ENCODE results near the gene SORCS3.

SORCS3 gene

GRCh38 chr10:104646146-104646545 lies 5.1 kb downstream of the SORCS3 start:
- no peak for DNase-seq (ENCODE audit: low read depth in 2 of 2)

DNA sequence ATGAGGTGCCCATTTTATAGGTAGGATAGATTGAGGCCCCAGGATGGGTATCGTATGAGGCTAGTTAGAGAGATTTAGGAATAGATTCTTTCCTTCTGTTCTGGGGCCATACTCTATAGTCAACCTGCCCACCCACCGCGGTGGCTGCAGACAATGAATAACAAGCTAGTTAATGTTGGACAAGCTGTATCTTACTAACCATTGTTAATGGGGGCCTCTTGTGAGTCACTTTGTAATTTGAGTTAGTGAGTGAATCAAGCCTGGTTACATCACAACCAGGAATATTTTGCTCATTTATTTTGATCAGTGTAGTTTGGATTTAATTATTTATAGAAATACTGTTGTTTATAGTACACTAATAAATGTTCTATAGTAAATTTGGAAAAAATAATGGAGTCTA lies 7.3 kb downstream of the SORCS3 start:
- DNase-seq (ENCODE audit: low read depth in 2 of 2), result no peak

DNA sequence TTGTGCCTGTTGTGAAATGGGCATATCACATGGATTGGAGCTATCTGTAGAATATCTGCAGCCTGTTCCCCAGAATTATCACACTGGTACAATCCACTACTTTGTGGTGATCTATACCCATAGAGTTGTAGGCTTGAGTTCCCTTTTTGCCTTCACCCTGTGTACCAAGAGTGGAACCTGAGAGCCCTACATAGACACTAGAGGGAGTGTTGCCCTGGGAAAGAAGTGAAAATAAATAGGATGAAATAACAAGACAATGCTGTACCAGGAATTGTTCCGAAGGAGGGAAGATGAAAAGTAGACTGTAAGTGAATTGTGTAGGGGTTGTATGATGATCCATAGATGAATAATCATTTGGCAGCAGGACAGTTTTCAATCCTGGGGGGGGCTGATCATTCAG lies 9.0 kb downstream of the SORCS3 start:
- no peak for DNase-seq (ENCODE audit: low read depth in 2 of 2)

- DNase-seq (ENCODE audit: low read depth in 2 of 2), result no peak
These were observed 9.7 kb downstream of the SORCS3 start for GRCh38 chr10:104650635-104651331.

DNA sequence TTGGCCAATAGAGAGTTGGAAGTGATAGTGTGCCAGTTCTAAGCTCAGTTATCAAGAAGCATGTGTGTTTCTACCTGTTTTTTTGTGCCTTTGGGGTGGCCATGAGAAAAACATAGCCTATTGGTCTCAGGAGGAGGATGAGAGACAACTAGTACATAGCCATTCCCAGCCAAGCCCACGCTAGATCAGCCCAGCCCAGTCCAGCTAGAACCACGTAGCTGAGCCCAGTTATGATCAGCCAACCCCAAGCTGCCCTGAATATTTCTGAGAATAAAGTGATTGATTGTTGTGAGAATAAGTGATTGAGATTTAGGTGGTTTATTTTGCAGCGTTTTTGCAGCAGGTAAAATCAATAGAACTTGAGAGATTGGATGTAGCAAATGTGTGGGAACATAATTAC lies 15.9 kb downstream of the SORCS3 start:
- no peak for DNase-seq (ENCODE audit: low read depth in 2 of 2)

DNA sequence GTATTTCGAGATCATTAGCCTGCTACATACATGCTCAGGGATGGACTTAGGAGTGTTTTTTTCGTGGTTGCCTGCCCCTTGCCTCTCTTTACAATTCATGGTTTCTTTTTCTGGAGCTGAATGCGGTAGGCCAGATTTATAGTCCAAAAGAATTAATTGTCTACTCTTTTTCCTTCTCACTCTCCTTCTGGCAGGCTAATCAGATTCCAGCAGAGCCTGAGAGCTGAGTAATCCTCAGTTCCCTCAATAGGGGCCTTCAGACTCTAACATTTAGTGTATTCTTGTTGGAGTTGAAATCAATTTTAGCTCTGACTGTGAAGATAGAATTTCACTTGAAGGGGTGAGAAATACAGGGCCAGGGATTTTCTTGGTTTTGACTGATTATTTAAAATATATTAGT lies 16.4 kb downstream of the SORCS3 start:
- DNase-seq (ENCODE audit: low read depth in 2 of 2), result no peak

DNA sequence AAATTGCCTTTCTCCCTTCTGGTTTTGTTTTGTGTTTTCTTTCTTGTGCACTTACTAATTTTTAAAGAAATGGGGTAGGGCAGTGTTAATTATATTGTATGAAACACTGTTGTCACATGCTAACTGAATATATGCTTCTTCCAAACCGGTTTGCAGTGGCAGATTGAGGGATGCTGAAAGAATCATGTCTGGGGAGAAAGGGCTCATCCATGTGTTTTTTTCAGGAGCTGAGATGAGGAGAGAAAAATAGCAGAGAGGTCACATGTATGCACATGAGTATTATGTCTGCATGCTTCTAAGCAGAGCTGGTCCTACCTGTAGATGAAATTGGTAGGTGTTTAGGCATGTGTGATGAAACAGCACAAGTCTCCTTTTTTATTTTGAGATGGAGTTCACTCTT lies 17.0 kb downstream of the SORCS3 start:
- DNase-seq (ENCODE audit: low read depth in 2 of 2), result no peak

DNA sequence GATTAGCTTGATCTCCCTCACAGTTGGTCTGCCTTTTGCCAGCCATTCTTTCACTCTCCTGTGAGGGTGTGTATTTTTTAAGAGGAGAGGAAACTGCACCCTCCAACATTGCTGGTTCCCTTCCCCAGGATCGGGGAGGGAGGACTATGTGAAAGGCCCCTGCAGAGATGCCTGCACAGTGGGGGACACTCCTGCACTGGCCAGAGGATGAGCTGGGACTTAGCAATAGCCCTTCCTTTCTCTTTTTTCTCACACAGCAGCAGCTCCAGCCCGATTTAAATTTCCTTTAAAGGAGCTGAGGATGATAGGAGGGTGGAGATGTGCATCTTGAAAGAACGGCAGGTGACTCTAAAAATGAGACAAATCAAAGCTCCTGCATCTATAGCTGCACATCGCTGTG lies 18.7 kb downstream of the SORCS3 start:
- DNase-seq (ENCODE audit: low read depth in 2 of 2), result no peak

DNA sequence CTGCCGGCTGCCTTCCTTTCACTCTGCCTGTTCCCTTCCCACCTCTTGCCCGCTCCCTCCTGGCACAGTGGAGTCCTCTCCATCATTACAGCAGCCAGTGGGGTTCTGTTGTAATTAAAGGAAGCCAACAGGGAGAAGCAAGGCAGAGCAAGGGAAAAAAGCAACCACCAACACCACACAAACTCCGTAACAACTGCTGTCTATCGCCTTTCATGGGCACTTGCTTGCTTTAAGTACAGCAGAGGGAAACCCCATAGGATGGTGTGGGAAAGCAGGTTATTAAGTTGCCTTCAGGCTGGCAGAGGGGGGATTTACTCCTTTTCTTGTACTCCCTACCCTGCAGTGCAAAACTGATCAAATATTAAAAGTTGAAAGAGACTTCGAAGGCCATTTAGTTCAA lies 22.0 kb downstream of the SORCS3 start:
- DNase-seq (ENCODE audit: low read depth in 2 of 2), result no peak

DNA sequence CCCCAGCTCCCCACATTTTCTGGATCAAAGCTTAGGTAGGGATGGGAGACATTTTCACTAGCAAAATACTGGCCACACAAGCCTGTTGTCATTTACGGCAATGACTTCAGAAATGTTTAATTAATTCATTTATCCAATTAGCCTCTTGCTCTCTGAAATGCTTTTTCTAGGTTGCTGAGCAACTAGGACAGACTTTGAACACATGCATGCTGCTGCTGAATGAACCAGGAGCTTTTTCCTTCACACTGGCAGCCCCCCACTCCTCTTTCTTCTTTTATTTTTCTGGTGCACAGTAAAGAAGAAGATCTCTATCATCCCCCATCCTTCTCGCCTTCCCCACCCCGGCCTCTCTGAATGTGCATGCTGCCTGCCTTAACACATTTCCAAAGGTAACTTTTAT lies 22.5 kb downstream of the SORCS3 start:
- no peak for DNase-seq (ENCODE audit: low read depth in 2 of 2)

GRCh38 chr10:104664205-104664604 lies 23.1 kb downstream of the SORCS3 start:
- DNase-seq (ENCODE audit: low read depth in 2 of 2), result no peak

- no peak for DNase-seq (ENCODE audit: low read depth in 2 of 2)
These were observed 24.1 kb downstream of the SORCS3 start for GRCh38 chr10:104665174-104665573.

DNA sequence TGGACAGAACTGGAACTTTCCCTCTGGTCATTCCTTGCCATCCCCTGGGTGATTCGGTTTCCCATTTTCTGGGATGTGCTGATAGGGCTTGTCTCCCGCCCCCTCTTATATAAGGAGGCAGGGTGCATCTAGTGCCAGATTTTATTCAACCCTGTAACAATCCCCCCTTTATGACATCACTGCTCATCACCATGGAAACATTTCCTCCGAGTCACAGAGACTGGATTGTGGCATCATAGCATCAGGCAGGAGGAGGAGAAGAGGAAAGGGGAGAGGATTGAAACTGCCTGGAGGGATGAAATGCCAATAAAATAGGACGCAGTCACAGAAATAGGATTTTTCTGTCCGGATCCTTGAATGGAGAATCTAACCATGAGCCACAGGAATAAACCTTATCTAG lies 25.0 kb downstream of the SORCS3 start:
- no peak for DNase-seq (ENCODE audit: low read depth in 2 of 2)

DNA sequence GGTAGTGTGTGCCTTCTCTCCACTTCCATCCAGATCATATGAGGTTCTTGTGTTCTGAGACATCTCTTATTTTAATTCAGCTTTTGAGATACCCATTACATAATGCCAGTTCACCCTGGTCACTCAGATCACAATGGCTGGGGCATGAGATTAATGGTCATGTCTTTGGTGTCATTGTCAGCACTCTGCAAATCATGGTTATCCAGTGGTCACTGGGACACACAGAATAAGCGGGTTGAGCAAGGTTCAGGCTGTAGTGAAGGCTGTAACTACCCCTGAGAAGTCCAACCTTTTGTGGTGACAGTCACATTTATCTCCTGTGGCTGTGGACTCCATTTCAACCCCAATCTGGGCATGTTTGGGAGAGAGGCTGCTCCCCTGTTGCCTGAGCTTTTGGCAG lies 35.8 kb downstream of the SORCS3 start:
- no peak for DNase-seq (ENCODE audit: low read depth in 2 of 2)

GRCh38 chr10:104678658-104679057 lies 37.6 kb downstream of the SORCS3 start:
- no peak for DNase-seq (ENCODE audit: low read depth in 2 of 2)

- DNase-seq (ENCODE audit: low read depth in 2 of 2), result no peak
These were observed 39.6 kb downstream of the SORCS3 start for GRCh38 chr10:104680467-104681401.

DNA sequence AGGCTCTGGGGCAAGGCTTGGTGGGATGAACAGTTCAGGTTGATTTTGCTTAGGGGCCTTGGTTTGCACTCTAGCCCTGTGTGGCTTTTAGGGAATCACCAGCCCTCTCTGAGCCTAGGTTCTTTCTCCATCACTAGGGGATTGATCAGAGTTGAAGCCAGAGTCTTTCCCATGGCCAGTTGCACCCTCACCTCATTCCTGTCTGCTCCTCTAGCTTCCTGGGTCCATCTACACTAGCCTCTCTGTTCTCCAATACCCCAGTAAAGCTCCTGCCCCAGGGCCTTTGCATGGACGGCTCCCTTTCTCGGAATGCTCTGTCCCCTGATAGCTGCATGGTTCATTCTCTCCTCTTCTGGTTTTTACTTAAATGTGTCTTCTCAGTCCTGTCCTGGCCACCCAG lies 40.4 kb downstream of the SORCS3 start:
- DNase-seq (ENCODE audit: low read depth in 2 of 2), result no peak

DNA sequence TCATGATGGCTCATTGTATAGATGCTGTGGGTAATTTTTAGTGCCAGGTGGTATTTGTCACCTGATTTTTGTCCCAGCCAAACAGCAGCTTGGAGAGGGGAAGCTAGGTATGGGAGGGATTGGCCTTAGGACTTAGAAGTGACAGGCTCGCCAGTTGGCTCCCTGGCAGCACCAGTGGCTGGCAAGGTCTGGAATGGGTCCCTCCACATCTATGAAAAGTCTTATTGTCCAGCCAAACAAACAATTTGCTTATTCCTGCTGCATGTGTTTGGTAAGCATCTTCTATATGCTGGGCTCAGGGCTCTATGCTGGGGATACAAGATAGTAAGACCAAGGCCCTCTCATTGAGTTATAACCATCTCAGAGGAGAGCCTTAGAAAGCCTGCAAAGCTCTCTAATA lies 42.5 kb downstream of the SORCS3 start:
- DNase-seq (ENCODE audit: low read depth in 2 of 2), result no peak

DNA sequence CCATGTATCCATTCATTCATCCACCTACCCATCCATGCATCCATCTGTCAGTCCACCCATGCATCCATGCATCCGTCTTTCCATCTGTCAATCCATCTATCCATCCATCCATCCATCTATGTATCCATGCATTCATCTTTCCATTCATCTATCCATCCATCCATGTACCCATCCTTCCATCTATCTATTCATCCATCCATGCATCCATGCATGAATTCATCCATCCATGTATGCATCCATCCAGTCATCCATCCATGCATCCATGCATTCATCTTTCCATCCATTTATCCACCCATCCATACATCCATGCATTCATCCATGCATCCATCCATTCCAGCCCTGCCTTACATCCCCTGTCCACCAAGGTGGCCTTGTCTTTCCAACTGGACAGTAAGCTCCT lies 45.7 kb downstream of the SORCS3 start:
- no peak for DNase-seq (ENCODE audit: low read depth in 2 of 2)

GRCh38 chr10:104688251-104689042 lies 47.4 kb downstream of the SORCS3 start:
- no peak for DNase-seq (ENCODE audit: low read depth in 2 of 2)

- no peak for DNase-seq (ENCODE audit: low read depth in 2 of 2)
These were observed 48.0 kb downstream of the SORCS3 start for GRCh38 chr10:104689105-104689504.

GRCh38 chr10:104689547-104689946 lies 48.5 kb downstream of the SORCS3 start:
- no peak for DNase-seq (ENCODE audit: low read depth in 2 of 2)
